Astrocyte (in vitro differentiated cells and primary cell): ENCODE measurements around the gene UPB1. TPM values are rescaled to one million over a fixed set of nuclear protein-coding genes. Genes with fewer than 3 reads are reported as not detected.
A peak's percentile ranks its signal among the peaks of the same experiment; 100 is the strongest.

ENCODE experiments used
- DNase-seq: peaks from one replicate; pipeline ENCODE4 v3.0.0-alpha.2; 2010; ENCODE audit warnings: low read depth
- FAIRE-seq: peaks from 2 replicates; lab custom pipeline; 2011; peaks lifted over from hg19 to GRCh38; lab: Jason Lieb, UNC
- H2AFZ ChIP-seq: 2 replicates; pipeline ENCODE4 v1.6.0; 2012; ENCODE audit warnings: low read depth, low read length, inconsistent platforms
- H3K27ac ChIP-seq: 2 replicates; pipeline ENCODE4 v1.5.1; 2011; ENCODE audit warnings: low read depth, low read length, inconsistent platforms
- H3K27me3 ChIP-seq: 2 replicates; pipeline ENCODE4 v1.6.0; 2011; ENCODE audit warnings: low read length, inconsistent platforms; ENCODE audit not compliant: insufficient read depth
- H3K36me3 ChIP-seq: 2 replicates; pipeline ENCODE4 v1.5.1; 2011; ENCODE audit warnings: low read length, inconsistent platforms; ENCODE audit not compliant: insufficient read depth
- H3K4me1 ChIP-seq: 2 replicates; pipeline ENCODE4 v1.5.1; 2011; ENCODE audit warnings: low read length, inconsistent platforms; ENCODE audit not compliant: insufficient read depth
- H3K4me2 ChIP-seq: 2 replicates; pipeline ENCODE4 v1.6.0; 2012; ENCODE audit warnings: low read length, inconsistent platforms
- H3K4me3 ChIP-seq: 2 replicates; pipeline ENCODE4 v1.5.1; 2011; ENCODE audit warnings: low read depth, mild to moderate bottlenecking, low read length, inconsistent platforms; ENCODE audit not compliant: insufficient read depth
- H3K79me2 ChIP-seq: 2 replicates; pipeline ENCODE4 v1.6.0; 2012; ENCODE audit warnings: mild to moderate bottlenecking, low read length, inconsistent platforms; ENCODE audit not compliant: insufficient read depth
- H3K9ac ChIP-seq: 2 replicates; pipeline ENCODE4 v1.6.0; 2012; ENCODE audit warnings: mild to moderate bottlenecking, low read length, inconsistent platforms
- H3K9me3 ChIP-seq: 2 replicates; pipeline ENCODE4 v1.5.1; 2012; ENCODE audit warnings: low read depth, mild to moderate bottlenecking, low read length, inconsistent platforms; ENCODE audit not compliant: insufficient read depth
- H4K20me1 ChIP-seq: 2 replicates; pipeline ENCODE4 v1.6.0; 2012; ENCODE audit warnings: low read length, inconsistent platforms; ENCODE audit not compliant: insufficient read depth
- H3K27ac Mint-ChIP-seq: one replicate; pipeline ENCODE4 v1.8.0; 2021; ENCODE audit warnings: mild to moderate bottlenecking, mixed read lengths; ENCODE audit not compliant: unreplicated experiment
- H3K27me3 Mint-ChIP-seq: one replicate; pipeline ENCODE4 v1.8.0; 2021; ENCODE audit warnings: low read depth, mixed read lengths; ENCODE audit not compliant: unreplicated experiment
- H3K36me3 Mint-ChIP-seq: one replicate; pipeline ENCODE4 v1.8.0; 2021; ENCODE audit warnings: low read depth, mixed read lengths; ENCODE audit not compliant: unreplicated experiment
- H3K4me1 Mint-ChIP-seq: one replicate; pipeline ENCODE4 v1.8.0; 2021; ENCODE audit warnings: low read depth, mixed read lengths; ENCODE audit not compliant: unreplicated experiment
- H3K4me3 Mint-ChIP-seq: one replicate; pipeline ENCODE4 v1.8.0; 2021; ENCODE audit warnings: mild to moderate bottlenecking, moderate library complexity, mixed read lengths; ENCODE audit not compliant: unreplicated experiment
- H3K9me3 Mint-ChIP-seq: one replicate; pipeline ENCODE4 v1.8.0; 2021; ENCODE audit warnings: mild to moderate bottlenecking, mixed read lengths; ENCODE audit not compliant: unreplicated experiment
- CTCF ChIP-seq: IDR thresholded peaks from 2 replicates; pipeline ENCODE4 v1.5.1; 2011; ENCODE audit warnings: low read depth, mild to moderate bottlenecking, inconsistent platforms, low read length, moderate library complexity; ENCODE audit not compliant: insufficient read depth
- EZH2 ChIP-seq: IDR thresholded peaks from 2 replicates; pipeline ENCODE4 v1.6.1; 2012; ENCODE audit warnings: mild to moderate bottlenecking, low read length, inconsistent platforms; ENCODE audit not compliant: insufficient read depth
- total RNA-seq: library from RNA; stranded (reverse); gene quantifications from 2 replicates; pipeline ENCODE4 v1.2.1, GENCODE V29; 2021

The UPB1 gene
- total RNA-seq, 1 donor from 2014 or later, result 0.30 TPM

GRCh38 chr22:24555165-24556039 lies 60.3 kb downstream of the UPB1 start, which contains the start of gene SNRPD3:
Gene SNRPD3, plus strand, starts transcription at chr22:24555999. Its CDS starts 1,676 bp downstream, at chr22:24557675.
- peak within 1 kb of the TSS; percentile 88 for H2AFZ ChIP-seq
- no peak for FAIRE-seq
- TF ChIP-seq EZH2, result no peak
- TF ChIP-seq CTCF, result no peak
- H3K27me3 ChIP-seq, result no peaks in the 10 kb centered on the region
- H3K27ac ChIP-seq, result peak within 1 kb of the TSS; percentile 89
- peaks cover 87% of the 10 kb centered on the region for H3K79me2 ChIP-seq
- Mint-ChIP-seq H3K27ac (peak within 1 kb of the TSS; percentile 93), H3K27me3 (no peaks in the 10 kb centered on the region), H3K36me3 (peaks cover 6% of the 10 kb centered on the region), H3K4me1 (peaks cover 23% of the 10 kb centered on the region), H3K9me3 (no peaks in the 10 kb centered on the region), H3K4me3 (peak within 1 kb of the TSS; percentile 98)
- peak within 1 kb of the TSS; percentile 98 for H3K9ac ChIP-seq
- H3K36me3 ChIP-seq, result peaks cover 22% of the 10 kb centered on the region
- H3K4me2 ChIP-seq, result peak within 1 kb of the TSS; percentile 95
- peaks cover 60% of the 10 kb centered on the region for H4K20me1 ChIP-seq
- peaks cover 23% of the 10 kb centered on the region for H3K4me1 ChIP-seq
- peak; percentile 94 for DNase-seq
- peak within 1 kb of the TSS; percentile 97 for H3K4me3 ChIP-seq
- H3K9me3 ChIP-seq, result no peaks in the 10 kb centered on the region

DNA sequence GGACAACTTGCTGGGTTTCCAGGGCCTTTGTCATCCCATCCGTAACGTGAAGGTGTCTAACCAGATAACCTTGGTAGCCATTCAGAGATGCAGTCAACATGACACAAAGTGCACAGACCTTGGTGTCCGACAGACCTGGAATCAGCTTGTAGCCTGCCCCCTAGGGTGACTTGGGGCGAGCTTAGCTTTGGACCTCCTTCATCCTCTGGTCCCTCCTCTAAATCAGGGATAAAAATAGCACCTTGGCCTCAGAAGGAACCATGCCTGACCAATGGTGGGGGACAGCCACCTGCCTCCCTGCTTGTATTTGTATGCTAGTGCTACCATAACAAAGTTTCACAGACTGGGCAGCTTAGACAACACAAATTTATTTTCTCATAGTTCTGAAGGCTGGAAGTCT lies 64.3 kb downstream of the UPB1 start:
- Mint-ChIP-seq H3K4me3 (no peak overlapping the region), H3K9me3 (no peaks in the 10 kb centered on the region), H3K27me3 (no peaks in the 10 kb centered on the region), H3K27ac (no peak overlapping the region), H3K36me3 (peaks cover 6% of the 10 kb centered on the region), H3K4me1 (peaks cover 13% of the 10 kb centered on the region)
- H2AFZ ChIP-seq, result no peak overlapping the region
- no peak for DNase-seq
- H4K20me1 ChIP-seq, result peaks cover 66% of the 10 kb centered on the region
- H3K79me2 ChIP-seq, result peaks cover 86% of the 10 kb centered on the region
- H3K9ac ChIP-seq, result no peak overlapping the region
- no peak for FAIRE-seq
- H3K4me3 ChIP-seq, result no peak overlapping the region
- peaks cover 13% of the 10 kb centered on the region for H3K4me1 ChIP-seq
- no peaks in the 10 kb centered on the region for H3K9me3 ChIP-seq
- H3K27ac ChIP-seq, result no peak overlapping the region
- H3K27me3 ChIP-seq, result no peaks in the 10 kb centered on the region
- no peak overlapping the region for H3K4me2 ChIP-seq
- TF ChIP-seq CTCF (no peak), EZH2 (no peak)
- peaks cover 34% of the 10 kb centered on the region for H3K36me3 ChIP-seq

DNA sequence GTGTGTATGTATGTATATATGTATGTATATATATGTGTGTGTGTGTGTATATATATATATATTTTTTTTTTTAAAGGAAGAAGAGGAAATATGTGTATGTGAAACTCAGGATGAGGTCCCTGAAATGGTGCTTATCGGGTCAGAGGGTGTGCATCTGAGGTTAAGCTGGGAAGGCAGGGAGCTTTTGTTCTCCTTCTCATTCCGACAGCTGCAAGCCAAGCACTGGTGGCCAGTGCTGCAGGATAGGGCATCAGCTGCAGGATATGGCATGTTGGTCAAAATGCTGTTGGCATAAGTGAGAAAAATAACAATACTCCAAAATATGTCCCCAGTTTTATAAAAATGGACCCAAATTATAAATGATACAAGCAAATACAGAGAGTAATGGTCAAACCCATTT lies 68.1 kb downstream of the UPB1 start:
- Histone ChIP-seq H3K4me3 (no peak overlapping the region), H3K36me3 (peaks cover 24% of the 10 kb centered on the region), H3K27me3 (no peaks in the 10 kb centered on the region), H3K4me1 (no peaks in the 10 kb centered on the region), H3K27ac (no peak overlapping the region), H4K20me1 (peaks cover 83% of the 10 kb centered on the region), H2AFZ (no peak overlapping the region), H3K9ac (no peak overlapping the region), H3K9me3 (no peaks in the 10 kb centered on the region), H3K4me2 (no peak overlapping the region), H3K79me2 (peaks cover 92% of the 10 kb centered on the region)
- no peak for TF ChIP-seq EZH2
- no peak for TF ChIP-seq CTCF
- FAIRE-seq (no peak), DNase-seq (no peak)
- peaks cover 7% of the 10 kb centered on the region for H3K36me3 Mint-ChIP-seq
- peaks cover 8% of the 10 kb centered on the region for H3K4me1 Mint-ChIP-seq
- no peaks in the 10 kb centered on the region for H3K9me3 Mint-ChIP-seq
- no peak overlapping the region for H3K4me3 Mint-ChIP-seq
- no peak overlapping the region for H3K27ac Mint-ChIP-seq
- H3K27me3 Mint-ChIP-seq, result no peaks in the 10 kb centered on the region
